Ectodermal cell (in vitro differentiated cells): ENCODE measurements around the gene RANBP9.

ENCODE experiments used
- H3K27ac ChIP-seq: 2 replicates; pipeline ENCODE4 v1.7.0; 2013; ENCODE audit warnings: mild to moderate bottlenecking, low read depth, low read length; ENCODE audit not compliant: insufficient read depth, poor library complexity, severe bottlenecking
- H3K27me3 ChIP-seq: 2 replicates; pipeline ENCODE4 v1.7.0; 2013; ENCODE audit warnings: mild to moderate bottlenecking, low read length; ENCODE audit not compliant: insufficient read depth, control insufficient read depth, poor library complexity, severe bottlenecking
- H3K36me3 ChIP-seq: one replicate; pipeline ENCODE4 v1.7.0; 2013; ENCODE audit warnings: low read length; ENCODE audit not compliant: control insufficient read depth, insufficient read depth
- H3K4me1 ChIP-seq: one replicate; pipeline ENCODE4 v1.7.0; 2013; ENCODE audit warnings: low read length; ENCODE audit not compliant: control insufficient read depth, insufficient read depth
- H3K4me3 ChIP-seq: 2 replicates; pipeline ENCODE4 v1.7.0; 2013; ENCODE audit warnings: low read depth, low read length, control low read depth; ENCODE audit not compliant: insufficient read depth
- H3K9me3 ChIP-seq: 2 replicates; pipeline ENCODE4 v1.7.0; 2013; ENCODE audit warnings: mild to moderate bottlenecking, low read length, moderate library complexity; ENCODE audit not compliant: control insufficient read depth
- WGBS, 2 experiments: methylation state at CpG; one replicate each; pipeline ENCODE4 v1.1.7; 2013; ENCODE audit warnings: missing lambda C conversion rate in 2 of 2; 5-methylcytosine and 5-hydroxymethylcytosine counted together

The RANBP9 gene

GRCh38 chr6:13629459-13630116, 82.0 kb downstream of the RANBP9 start:
- Histone ChIP-seq H3K4me1 (no peaks in the 10 kb centered on the region), H3K9me3 (no peaks in the 10 kb centered on the region), H3K27me3 (no peaks in the 10 kb centered on the region), H3K4me3 (no peak overlapping the region), H3K36me3 (peaks cover 9% of the 10 kb centered on the region), H3K27ac (no peak overlapping the region)
- 80 to 89% methylated on average over 3 of the region's 4 CpGs for WGBS, 2 experiments

DNA sequence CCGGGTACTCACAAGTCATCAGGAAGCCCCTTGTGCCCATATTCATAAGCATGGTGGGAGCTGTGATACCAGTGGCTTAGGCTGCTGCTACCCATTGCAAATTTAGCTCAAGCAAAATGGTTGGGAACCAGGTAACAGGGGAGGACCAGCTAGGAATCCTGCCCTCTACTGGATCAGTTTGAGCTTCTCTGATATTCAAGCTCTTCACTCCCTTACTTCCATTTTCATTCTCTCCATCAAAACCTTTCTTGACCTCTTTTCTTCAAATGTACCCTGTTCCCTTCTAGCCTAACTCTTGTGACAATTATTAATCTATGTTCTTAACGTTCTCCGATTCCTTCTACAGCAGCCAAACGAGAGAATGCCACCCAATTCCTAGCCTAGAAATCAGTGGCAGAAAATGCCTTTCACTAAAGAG, 86.8 kb downstream of the RANBP9 start:
- WGBS, 2 experiments, result 65 to 73% methylated on average over 4 of the region's 4 CpGs
- no peaks in the 10 kb centered on the region for H3K27me3 ChIP-seq
- H3K4me3 ChIP-seq, result no peak overlapping the region
- no peaks in the 10 kb centered on the region for H3K9me3 ChIP-seq
- no peak overlapping the region for H3K27ac ChIP-seq
- no peaks in the 10 kb centered on the region for H3K4me1 ChIP-seq
- H3K36me3 ChIP-seq, result peaks cover 25% of the 10 kb centered on the region

GRCh38 chr6:13617066-13617465, 94.6 kb downstream of the RANBP9 start:
- WGBS, 2 experiments, result 88 to 89% methylated on average over 2 of the region's 2 CpGs
- no peak overlapping the region for H3K4me3 ChIP-seq

DNA sequence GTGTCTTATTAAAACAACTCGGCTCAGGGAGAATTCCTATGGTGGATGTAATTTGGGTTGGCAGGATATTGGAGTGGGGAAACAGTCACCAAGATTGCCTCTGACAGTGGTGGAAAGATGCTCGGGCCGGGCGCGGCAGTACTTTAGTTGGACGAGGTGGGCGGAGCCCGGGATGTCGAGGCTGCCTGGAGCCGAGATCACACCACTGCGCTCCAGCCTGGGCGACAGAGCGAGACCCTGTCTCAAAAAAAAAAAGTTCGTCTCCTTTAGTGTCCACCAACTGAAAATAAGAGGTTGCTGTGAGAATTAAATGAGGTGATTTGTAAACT, 95.9 kb downstream of the RANBP9 start:
- peaks cover 13% of the 10 kb centered on the region for H3K4me1 ChIP-seq
- peaks cover 21% of the 10 kb centered on the region for H3K36me3 ChIP-seq
- H3K9me3 ChIP-seq, result no peaks in the 10 kb centered on the region
- H3K27me3 ChIP-seq, result no peaks in the 10 kb centered on the region
- H3K4me3 ChIP-seq, result peak overlapping the region; percentile 58
- 1% methylated on average over 14 of the region's 14 CpGs for WGBS, 2 experiments
- peak overlapping the region; percentile 52 for H3K27ac ChIP-seq

More at GRCh38 chr6:13617066-13617465, 94.6 kb downstream of the RANBP9 start:
- no peaks in the 10 kb centered on the region for H3K27me3 ChIP-seq
- peaks cover 13% of the 10 kb centered on the region for H3K4me1 ChIP-seq
- no peak overlapping the region for H3K27ac ChIP-seq
- H3K36me3 ChIP-seq, result peaks cover 28% of the 10 kb centered on the region
- no peaks in the 10 kb centered on the region for H3K9me3 ChIP-seq

DNA sequence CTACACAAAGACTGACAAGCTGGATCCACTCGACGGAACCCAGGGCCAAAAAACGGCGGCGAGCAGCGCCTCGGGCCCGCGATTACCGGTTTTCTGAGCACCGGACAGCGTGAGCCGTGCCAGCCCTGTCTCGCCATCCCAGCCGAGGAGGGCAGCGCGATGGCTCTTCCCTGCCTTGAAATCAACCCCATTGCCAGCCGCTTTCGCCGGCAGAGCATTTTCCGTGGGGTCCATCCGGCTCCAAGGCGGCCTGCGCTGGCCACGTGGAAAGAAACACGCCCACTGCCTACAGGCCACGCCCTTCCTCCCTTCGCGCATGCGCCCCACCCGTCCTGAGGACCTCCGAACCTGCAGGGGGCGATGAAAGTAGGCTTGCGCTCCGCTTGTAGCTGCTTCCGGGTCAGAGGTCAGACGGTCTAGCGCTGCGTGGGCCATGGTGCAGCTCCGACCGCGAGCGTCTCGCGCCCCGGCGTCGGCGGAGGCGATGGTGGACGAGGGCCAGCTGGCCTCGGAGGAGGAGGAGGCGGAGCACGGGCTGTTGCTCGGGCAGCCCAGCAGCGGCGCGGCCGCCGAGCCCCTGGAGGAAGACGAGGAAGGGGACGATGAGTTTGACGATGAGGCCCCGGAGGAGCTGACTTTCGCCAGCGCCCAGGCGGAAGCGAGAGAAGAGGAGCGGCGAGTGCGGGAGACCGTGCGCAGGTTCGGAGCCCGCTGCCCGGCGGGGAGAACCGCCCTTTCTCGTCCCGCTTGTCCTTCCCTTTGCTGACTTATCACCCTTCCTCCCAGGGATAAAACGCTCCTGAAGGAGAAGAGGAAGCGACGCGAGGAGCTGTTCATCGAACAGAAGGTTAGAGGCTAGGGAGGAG, 96.5 kb downstream of the RANBP9 start, which contains the start of gene NOL7:
Gene NOL7, plus strand, starts transcription at position 410 of the 866 bp plus-strand sequence. Its CDS starts 24 bp downstream, at position 434.
- H3K4me1 ChIP-seq, result peaks cover 13% of the 10 kb centered on the region
- 0% methylated on average over 85 of the region's 85 CpGs for WGBS, 2 experiments
- no peaks in the 10 kb centered on the region for H3K9me3 ChIP-seq
- H3K36me3 ChIP-seq, result peaks cover 18% of the 10 kb centered on the region
- H3K27me3 ChIP-seq, result no peaks in the 10 kb centered on the region
- peak within 1 kb of the TSS; percentile 67 for H3K27ac ChIP-seq
- H3K4me3 ChIP-seq, result peak within 1 kb of the TSS; percentile 58

DNA sequence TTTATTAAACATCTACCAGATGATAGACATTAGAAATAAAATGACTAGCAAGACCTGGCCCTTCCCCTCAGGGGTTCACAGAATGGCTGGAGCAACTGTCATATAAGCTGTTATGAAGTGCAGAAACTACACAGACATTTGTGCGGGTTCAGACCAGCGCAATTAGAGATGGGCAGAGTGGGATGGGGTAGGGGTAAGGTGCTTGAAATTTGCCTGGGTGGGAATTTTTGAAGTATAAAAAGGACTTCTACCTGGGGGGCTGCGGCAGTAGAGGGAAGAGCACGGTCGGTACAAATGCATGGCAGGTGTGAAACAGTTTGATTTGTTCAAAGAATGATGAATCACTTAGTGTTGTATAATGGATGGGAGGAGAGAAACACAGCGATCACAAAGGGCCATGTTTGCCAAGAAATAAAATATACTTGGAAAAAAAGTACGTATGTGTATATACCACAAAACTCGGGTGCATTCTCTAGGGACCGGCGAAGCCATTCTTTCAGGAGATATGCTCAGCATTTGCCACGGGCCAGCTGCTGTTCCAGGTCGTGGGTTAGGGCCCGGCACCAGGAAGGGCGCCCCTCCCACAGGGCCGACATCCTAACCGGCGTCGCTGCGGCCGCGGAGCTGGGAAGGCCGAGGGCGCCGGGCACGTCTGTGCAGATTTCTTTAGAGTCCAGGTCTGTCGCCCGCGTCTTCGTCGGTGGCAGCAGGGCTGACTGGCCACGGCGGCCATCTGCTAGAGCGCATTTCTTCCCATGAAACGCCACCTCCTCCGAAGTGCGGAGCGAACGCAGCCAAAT, 97.3 kb downstream of the RANBP9 start:
- Histone ChIP-seq H3K9me3 (no peaks in the 10 kb centered on the region), H3K36me3 (peaks cover 15% of the 10 kb centered on the region), H3K27ac (peak overlapping the region; percentile 67), H3K4me1 (peaks cover 13% of the 10 kb centered on the region), H3K27me3 (no peaks in the 10 kb centered on the region), H3K4me3 (peak overlapping the region; percentile 58)
- 8 to 9% methylated on average over 38 of the region's 38 CpGs for WGBS, 2 experiments

DNA sequence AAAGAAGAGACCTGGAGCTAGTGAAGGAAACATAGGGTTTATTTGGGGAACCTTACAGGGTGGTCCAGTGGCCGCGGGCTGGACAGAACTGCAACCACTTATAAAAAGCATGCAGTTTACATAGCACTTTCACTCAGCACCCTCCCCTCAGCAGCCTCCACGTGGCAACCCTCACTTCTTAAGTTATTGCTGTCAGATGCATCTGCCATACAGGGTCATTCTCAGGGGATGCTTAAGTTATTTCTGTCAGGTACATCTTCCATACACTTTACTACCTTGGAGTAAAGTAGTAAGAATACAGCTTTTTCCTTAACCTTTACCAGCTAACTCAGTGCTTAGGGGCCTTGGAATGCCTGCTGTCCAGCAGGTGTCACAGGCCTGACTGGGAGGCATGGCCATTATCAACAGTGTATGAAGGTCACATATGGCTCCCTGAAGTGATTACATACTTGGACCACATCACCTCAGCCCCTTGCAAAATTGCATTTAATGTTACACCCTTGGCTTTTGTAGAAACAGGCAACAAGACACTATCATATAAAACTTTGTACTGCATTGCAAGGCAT, 98.5 kb downstream of the RANBP9 start:
- Histone ChIP-seq H3K4me3 (no peak overlapping the region), H3K27me3 (no peaks in the 10 kb centered on the region), H3K36me3 (peaks cover 9% of the 10 kb centered on the region), H3K27ac (no peak overlapping the region), H3K4me1 (peaks cover 13% of the 10 kb centered on the region), H3K9me3 (no peaks in the 10 kb centered on the region)
- 77 to 78% methylated on average over 3 of the region's 3 CpGs for WGBS, 2 experiments

DNA sequence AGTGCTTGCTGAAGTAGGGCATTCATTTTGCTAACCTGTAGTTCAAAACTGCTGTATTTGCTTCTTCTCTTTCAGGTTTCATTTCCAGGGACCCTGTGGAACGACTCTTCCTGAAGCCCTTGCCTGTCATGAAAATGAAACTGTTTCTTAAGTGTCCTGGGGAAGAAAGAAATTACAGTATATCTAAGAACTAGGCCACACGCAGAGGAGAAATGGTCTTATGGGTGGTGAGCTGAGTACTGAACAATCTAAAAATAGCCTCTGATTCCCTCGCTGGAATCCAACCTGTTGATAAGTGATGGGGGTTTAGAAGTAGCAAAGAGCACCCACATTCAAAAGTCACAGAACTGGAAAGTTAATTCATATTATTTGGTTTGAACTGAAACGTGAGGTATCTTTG, 99.9 kb downstream of the RANBP9 start:
- Histone ChIP-seq H3K27me3 (no peaks in the 10 kb centered on the region), H3K4me3 (no peak overlapping the region), H3K4me1 (peaks cover 7% of the 10 kb centered on the region), H3K27ac (no peak overlapping the region), H3K9me3 (no peaks in the 10 kb centered on the region), H3K36me3 (no peaks in the 10 kb centered on the region)
- 93 to 95% methylated on average over 4 of the region's 4 CpGs for WGBS, 2 experiments

DNA sequence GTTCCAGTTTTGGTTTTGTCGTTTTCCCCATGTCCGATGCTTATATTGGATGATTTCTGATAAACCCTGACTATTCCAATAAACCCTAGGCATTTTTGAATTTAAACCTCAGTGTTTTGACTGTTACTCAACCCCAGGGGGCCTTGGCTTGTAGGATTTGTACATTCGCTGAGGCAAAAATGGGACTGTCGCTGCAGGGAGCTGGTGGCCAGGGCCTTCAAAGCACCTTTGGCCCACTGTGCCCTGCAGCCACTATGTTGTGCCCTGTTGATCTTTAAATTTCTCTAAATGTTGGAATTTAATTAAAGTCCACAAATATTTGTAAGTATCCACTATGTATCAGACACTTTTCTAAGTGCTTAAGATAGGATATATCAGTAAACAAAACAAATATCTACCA, 106.0 kb downstream of the RANBP9 start:
- Histone ChIP-seq H3K27me3 (no peaks in the 10 kb centered on the region), H3K27ac (no peak overlapping the region), H3K4me3 (no peak overlapping the region), H3K9me3 (no peaks in the 10 kb centered on the region), H3K36me3 (peaks cover 8% of the 10 kb centered on the region), H3K4me1 (no peaks in the 10 kb centered on the region)
- WGBS, 2 experiments, result 89 to 97% methylated on average over 4 of the region's 4 CpGs
